HS-5 (cell line): ENCODE data around the gene INVS.
"Not testable (repeated sequence)": the region's sequence is repeated elsewhere in the genome, so short reads cannot be mapped to it uniquely, and the experiment has no call there.

Source experiments
- DNase-seq: peaks from one replicate; pipeline ENCODE4 v3.0.0-alpha.2; 2012; ENCODE audit warnings: low read depth

INVS gene

DNA sequence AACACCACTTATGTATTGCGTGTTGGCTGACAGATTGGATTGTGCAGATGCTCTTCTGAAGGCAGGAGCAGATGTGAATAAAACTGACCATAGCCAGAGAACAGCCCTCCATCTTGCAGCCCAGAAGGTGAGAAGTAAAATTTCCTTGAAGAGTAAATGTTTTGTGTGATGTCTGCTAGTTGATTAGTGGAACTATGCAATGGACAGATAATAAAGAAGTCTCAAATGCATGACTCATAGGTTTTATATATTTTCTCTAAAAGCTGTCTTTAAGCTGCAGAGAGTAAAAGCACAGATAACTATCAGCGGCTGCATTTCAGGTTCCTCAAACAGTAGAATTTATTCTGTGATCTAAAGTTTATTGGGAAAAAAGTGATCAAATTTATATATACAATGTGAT lies 27.4 kb downstream of the INVS start:
- no peak for DNase-seq

DNA sequence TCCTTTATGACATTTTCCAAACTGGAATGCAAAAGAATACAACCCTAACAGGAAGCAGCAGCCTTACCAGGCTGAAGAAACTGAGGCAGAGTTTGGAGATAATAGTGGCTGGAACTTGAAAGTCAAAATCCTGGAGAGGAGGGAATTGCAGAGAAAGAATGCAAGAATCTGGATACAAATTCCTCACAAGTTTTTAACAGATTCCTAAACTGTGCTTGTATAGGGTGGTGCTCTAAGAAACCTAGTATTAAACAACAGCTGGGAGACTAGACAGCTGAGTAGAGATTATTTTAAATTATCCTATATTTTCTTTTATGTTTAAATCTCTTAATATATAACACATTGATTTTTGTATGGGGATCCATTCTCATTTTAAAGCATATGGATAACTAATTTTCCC lies 30.7 kb downstream of the INVS start:
- no peak for DNase-seq

DNA sequence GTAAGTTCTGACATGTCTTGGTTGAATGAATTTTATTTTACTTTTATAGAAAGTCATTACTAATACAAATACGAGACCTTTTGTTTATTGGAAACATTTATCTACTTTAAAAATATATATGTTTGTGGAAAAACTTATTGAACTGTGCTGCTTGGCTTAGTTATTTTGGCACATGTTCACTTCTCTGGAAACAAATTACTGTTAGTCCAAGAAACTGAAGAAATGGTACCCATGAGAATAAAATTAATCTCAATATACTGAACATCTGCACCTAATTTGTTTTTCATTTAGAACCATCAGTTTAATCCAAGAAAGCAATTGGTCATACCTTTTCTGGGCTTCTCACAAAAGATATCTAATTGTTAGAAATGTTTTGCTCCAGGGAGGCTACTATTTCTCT lies 32.2 kb downstream of the INVS start:
- no peak for DNase-seq

DNA sequence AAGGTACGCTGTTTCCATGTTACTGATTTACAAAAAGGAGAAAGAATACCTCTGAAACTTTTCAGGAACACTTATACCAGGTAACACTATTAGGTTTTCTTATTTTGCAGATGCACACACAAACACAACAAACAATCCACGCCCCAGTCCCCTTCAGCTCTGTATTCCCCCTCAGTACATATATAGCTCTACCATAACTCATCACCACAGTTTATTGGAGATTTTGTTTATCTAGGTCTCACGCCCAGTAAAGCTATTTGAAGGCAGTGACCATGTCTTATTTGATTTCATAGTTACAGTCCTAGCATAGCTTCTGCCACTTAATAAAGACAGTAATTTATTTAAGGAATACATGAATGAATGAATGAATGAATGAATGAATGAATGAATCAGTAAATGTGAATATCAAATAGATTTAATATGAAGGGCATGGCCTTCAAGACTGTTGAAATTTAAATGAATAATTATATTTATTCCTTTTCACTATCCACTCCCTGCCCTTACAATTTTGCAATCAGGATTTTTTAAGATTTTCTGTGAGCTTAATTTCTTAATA lies 32.9 kb downstream of the INVS start:
- DNase-seq: no peak

DNA sequence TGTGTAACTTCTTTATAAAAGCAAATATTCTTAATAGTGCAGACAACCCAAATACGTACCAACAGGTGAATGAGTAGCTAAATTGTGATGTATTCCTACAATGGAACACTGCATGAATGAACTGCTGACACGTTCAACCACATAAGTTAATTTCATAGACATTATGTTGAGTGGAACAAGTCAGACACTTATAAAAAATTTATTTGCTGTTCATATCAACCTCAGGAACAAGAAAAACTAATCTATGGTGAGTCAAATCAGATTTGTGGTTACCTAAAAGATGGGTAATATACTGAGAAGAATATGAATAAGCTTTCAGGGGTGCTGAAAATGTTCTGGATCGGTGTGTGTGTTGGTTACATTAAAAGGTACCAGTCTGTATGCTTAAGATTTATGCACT lies 35.7 kb downstream of the INVS start:
- no peak for DNase-seq

DNA sequence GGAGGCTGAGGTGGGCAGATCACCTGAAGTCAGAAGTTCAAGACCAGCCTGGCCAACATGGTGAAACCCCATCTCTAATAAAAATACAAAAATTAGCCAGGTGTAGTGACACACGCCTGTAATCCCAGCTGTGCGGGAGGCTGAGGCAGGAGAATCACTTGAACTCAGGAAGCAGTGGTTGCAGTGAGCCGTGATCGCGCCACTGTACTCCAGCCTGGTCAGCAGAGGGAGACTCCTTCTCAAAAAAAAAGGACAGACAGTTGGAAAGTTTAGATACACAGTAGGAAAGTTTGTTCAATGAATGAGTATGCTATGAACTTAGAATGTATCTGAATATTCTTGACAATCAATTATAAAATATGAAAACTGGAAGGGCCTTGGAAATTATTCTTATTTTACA lies 37.8 kb downstream of the INVS start:
- DNase-seq: not testable (repeated sequence)

DNA sequence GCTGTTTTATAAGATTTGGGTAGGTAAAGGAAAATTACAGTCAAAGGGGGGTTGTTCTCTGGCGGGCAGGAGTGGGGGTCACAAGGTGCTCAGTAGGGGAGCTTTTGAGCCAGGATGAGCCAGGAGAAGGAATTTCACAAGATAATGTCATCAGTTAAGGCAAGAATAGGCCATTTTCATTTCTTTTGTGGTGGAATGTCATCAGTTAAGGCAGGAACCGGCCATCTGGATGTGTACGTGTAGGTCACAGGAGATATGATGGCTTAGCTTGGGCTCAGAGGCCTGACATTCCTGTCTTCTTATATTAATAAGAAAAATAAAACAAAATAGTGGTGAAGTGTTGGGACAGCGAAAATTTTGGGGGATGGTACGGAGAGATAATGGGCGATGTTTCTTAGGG lies 41.3 kb downstream of the INVS start:
- DNase-seq: not testable (repeated sequence)

DNA sequence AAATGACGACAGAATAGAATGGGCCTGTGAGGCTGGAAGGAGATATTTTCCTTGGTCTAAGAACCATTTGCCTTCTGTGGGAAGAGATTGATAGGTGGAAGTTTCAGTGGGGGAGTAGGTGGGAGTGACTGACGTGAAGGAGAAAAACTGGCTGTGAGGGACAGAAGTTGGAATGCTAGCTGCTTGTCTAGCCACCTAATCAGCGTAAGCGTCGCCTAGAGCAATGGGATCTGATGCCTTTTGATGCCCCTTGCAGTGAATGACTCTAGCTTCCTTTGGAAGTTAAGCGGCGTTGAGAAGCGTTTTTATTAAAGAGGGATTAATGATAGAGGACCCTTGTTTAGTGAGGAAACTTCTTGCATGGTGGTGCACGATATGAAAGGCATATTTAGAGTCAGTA lies 42.8 kb downstream of the INVS start:
- not testable (repeated sequence) for DNase-seq

DNA sequence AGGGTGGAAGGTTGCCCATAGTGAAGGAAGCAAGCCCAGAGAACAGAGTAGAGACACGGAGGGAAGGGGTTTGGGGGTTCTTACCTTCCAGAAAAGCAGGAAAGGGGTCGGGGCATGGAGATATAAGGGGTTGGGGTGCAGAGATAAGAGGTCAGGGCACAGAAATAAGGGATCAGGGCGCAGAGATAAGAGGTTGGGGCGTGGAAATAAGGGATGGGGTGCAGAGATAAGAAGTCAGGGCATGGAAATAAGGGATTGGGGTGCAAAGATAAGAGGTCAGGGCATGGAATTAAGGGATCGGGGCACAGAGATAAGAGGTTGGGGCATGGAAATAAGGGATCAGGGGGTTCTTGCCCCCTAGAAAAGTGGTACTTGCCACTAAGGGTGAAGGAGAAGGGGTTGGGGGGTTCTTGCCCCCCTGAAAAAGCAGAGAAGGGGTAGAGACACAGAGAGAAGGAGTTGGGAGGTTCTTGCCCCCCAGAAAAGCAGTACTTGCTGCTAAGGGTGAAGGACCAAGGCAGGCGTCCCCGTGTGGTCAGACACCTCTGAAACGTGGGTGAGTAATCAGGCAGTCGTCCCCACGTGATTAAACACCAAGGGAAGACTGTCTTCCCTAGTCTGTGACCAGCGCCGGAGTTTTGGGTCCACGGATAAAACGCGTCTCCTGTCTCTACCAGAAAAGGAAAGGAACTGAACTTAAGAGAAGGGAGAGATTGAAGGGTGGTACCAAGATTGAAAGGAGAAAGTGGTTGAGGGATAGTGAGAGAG lies 46.3 kb downstream of the INVS start:
- not testable (repeated sequence) for DNase-seq

DNA sequence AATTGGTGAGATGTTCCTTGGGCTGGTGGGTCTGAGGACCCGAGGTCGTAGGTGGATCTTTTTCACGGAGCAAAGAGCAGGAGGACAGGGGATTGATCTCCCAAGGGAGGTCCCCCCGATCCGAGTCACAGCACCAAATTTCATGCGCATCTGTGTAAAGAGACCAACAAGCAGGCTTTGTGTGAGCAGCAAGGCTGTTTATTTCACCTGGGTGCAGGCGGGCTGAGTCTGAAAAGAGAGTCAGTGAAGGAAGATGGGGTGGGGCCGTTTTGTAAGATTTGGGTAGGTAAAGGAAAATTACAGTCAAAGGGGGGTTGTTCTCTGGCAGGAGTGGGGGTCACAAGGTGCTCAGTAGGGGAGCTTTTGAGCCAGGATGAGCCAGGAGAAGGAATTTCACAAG lies 46.9 kb downstream of the INVS start:
- not testable (repeated sequence) for DNase-seq

DNA sequence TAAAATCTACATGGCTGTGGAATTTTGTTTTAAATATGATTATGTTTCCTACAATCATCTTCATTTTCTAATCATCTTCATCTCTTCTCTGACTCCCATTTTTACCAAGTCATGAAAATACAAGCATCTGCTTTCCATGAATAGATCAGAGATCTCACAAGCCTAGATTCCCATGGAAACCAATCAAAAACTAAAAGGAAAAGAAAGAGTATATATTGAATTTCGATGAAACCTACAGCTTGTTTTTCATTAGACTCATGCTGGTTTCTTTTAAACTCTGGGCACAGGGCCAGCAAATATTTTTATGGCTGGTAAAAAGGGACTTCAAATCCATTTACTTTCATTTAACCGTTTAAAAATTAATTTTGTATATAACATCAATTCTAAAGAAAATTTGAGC lies 51.2 kb downstream of the INVS start:
- no peak for DNase-seq

DNA sequence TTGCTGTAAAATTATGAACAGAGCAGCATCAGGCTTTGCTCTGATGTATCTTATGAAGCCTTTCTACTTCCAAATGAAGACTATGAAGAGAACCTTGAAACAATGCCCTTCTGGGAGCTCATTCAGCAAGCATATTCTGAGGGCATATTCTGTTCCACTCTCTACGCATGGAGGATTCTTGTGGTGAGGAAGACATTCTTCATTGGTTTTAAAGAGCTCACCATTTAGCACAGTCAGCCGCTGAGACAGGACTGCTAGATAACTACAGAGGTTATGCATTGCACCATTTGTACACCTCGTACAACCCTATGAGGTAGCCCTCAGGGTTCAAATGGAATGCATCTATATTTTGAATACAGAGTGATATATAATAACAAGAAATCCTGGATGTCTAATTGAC lies 61.0 kb downstream of the INVS start:
- DNase-seq: no peak

DNA sequence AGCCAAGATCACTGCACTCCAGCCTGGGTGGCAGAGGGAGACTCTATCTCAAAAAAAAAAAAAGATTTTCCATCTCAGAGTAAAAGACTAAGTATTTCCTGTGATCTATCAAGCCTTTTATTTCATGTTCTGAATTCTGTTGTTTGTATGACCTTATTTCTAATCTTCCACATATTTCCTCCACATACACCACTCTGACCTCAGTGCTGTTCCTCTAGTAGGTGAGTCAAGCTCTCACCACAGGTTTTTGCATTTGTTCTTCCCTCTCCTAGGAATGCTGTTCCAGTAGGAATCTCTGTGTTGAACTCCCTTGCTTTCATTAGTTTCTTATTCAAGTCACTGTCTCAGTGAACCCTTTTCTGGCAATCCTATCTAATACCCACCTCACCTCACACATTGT lies 68.1 kb downstream of the INVS start:
- no peak for DNase-seq

DNA sequence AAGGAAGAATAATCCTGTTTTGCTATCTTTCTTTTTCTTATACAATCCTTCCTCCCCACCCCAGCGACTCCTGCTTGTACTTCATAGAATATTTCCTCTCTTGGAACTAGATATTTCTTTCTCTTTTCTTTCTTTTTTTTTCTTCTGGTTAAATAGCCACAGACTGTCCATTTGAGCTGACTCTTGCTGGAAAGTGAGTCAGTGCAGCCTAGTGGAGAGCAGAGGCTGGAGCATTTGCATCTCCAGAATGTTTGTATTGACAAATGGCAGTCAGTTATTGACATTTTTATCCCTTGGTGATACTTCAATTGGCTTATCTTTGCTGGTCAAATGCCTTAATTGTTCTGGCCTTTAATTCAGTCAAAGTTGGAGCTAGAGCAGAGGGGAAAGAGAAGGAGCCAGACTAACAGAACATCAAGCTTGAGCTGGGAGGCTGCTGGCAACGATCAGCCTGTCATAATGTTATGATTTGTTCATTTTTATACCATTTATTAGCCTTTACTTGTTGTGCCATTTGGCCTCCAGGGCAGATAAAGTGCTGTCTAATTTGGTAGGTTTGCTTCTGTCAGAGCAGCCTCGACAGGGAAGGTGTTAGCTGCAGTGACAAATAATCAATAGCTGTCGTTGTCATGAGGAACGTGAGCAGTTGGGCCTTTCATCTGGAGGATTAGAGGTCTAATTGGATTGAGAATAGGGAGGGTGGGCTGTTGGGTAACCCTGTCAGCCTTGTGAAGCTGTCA lies 69.0 kb downstream of the INVS start:
- DNase-seq: no peak

DNA sequence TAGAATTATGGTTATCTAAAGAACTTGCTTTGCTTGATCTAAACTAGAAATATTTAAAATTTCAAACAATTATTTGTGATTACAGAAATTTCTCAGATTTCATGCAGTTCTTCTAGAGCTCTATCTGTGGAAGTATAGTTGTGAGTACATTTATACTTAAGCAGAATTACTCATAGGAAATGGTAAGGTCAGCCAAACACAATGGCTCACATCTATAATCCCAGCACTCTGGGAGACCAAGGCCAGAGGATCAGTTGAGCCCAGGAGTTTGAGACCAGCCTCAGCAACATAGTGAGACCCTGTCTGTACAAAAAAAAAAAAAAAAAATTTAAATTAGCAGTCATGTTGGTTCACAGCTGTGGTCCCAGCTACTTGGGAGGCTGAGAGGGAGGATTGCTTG lies 71.0 kb downstream of the INVS start:
- DNase-seq: no peak

DNA sequence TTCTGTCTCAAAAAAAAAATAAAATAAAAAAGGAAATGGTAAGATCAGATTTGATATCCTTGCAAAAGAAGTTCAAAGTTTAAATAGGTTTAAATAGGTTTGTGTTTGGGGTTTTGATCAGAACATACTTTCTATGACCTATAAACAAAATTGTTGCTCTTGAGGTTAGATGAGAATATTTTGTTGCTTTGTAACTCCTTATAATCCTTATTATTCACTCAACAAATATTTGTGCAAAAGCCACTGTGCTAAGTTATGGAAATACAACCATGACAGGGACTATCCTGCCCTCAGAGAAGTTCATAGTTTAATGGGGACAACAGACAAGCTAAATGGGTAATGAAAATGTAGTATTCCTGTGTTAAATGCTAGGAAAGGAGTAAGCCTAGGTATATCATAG lies 71.5 kb downstream of the INVS start:
- no peak for DNase-seq

DNA sequence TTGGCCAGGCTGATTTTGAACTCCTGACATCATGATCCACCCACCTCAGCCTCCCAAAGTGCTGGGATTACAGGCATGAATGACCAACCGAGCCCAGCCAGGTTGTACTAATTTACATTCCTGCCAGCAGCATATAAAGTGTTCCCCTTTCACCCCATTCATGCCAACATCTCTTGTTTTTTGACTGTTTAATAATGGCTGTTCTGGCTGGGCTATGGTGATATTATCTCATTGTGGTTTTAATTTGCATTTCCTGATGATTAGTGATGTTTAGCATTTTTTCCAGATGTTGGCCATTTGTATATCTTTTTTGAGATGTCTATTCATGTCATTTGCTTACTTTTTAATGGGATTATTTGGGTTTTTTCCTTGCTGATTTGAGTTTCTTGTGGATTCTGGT lies 87.3 kb downstream of the INVS start:
- no peak for DNase-seq

DNA sequence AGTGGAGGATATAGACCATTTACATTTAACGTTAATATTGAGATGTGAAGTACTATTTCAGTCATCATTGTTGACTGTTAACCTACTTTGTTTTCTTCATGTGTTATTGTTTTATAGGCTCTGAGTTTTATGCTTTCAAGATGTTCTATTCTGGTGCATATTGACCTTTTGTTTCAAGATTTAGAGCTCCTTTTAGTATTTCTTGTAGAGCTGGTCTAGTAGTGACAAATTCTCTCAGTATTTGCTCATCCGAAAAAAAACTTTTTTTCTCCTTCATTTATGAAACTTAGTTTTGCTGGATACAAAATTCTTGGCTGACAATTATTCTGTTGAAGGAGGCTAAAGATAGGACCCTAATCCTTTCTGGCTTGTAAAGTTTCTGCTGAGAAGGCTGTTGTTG lies 91.3 kb downstream of the INVS start:
- DNase-seq: no peak

DNA sequence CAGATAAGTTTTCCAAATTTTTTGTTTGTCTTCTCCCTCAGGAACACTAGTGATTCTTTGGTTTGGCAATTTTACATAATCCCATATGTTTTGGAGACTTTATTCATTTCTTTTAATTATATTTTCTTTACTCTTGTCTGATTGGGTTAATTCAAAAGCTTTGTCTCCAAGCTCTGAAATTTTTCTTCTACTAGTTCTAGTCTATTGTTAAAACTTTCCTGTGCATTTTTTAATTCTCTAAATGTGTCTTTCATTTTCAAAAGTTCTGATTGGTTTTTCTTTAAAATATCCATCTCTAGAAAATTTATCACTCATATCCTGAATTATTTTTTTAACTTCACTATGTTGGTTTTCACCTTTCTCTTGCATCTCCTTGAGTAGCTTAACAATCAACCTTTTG lies 92.2 kb downstream of the INVS start:
- no peak for DNase-seq

DNA sequence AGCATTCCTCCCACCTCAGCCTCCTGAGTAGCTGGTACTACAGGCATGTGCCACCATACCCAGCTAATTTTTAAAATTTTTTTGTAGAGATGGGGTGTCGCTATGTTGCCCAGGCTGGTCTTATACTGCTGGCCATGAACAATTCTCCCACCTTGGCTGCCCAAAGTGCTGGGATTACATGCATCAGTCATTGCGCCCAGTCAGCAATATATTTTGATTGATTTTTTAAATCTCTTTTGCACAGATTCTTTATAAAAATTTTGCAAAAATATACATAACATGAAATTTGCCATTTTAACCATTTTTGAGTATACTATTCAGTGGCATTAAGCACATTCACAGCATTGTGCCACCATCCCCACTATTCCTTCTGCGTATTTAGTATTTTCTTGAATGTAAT lies 94.0 kb downstream of the INVS start:
- no peak for DNase-seq

DNA sequence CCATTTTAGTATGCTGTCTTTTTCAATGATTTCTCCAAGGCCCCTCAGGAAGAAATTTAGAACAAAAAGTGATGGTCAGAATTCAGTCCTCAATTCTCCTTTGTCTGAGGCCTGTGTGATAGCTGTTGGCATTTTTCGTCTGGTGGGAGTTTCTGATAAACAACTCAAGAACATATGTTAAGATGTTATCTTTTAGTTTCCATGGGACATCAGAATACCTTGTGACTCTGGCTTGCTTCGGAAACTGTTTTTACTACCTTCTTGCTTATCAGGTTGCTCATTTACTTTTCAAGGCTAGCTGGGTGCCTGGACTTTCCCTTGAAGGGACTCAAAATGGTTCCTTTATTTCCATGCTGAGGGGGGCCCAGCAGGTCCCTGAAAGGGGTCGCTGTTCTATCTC lies 97.2 kb downstream of the INVS start:
- DNase-seq: no peak

DNA sequence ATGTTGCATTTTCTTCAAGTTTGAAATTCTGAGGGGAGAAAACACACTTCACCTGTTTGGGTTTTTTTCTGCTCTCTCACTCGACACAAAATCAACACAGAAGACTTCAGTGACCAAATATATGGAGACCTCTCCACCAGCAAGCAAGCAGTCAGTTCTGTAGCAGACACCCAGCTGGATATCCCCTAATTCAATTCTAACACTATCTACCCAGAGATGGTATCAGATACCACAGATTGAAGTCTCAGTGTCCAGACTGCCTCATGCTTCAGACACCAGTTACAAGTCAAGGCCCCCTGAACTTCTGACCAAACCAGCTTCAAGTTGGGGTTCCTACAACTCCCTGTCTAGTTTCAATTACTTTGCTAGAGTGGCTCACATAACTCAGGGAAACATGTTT lies 97.8 kb downstream of the INVS start:
- DNase-seq: no peak

DNA sequence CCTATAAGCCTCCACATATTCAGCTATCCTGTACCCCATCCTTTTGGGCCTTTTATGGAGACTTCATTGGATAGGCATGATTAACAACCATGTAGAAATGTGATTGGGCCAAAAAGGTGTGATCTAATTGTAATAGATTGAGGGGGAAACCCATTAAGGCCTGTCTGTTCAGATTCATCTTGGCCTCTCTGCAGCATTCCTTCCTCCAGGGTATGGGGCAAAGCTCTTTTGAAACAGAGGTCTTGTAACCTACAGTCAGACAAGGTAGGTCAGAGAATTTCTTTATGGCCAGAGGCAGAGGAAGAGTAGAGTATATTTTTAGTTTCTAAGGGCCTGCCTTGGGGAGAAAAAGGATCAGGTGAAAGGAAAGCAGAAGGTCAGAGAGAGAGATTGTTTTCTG lies 98.5 kb downstream of the INVS start:
- DNase-seq: no peak

DNA sequence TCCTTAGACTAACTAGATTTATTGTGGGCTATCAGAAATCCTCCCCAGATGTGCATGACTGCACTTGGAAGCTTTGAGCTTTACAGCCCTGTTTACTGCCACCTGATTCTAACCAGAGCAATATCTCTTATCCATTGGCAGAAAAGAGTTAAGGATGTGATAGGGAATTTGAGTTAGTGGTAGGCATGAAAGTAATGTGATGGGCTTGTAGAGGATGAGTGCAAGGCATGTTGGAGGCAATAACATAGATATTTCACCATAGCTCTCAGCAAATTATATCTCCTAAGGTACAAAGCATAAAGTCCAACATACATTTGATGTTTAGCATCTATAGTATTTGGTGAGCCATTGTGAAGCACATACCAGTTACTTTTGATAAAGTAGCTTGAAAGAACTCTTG lies 103.8 kb downstream of the INVS start:
- DNase-seq: no peak
